Mammary microvascular endothelial cell (primary cell): ENCODE data around the gene PCDHA10. TPM values are rescaled to one million over a fixed set of nuclear protein-coding genes. Genes with fewer than 3 reads are reported as not detected.

Source experiments
- total RNA-seq: library from RNA; depleted of rRNA; stranded (reverse); fragments of >200 nt; gene quantifications from 2 replicates; pipeline ENCODE4 v1.2.3, GENCODE V29; 2015

Gene PCDHA10
- 0.13 TPM in 1 of 2 replicates, not detected in the other for total RNA-seq

GRCh38 chr5:140855772-140856674 is at the start of gene PCDHA10:
Gene PCDHA10, plus strand, starts transcription at chr5:140855897. Its CDS starts 152 bp downstream, at chr5:140856049.

DNA sequence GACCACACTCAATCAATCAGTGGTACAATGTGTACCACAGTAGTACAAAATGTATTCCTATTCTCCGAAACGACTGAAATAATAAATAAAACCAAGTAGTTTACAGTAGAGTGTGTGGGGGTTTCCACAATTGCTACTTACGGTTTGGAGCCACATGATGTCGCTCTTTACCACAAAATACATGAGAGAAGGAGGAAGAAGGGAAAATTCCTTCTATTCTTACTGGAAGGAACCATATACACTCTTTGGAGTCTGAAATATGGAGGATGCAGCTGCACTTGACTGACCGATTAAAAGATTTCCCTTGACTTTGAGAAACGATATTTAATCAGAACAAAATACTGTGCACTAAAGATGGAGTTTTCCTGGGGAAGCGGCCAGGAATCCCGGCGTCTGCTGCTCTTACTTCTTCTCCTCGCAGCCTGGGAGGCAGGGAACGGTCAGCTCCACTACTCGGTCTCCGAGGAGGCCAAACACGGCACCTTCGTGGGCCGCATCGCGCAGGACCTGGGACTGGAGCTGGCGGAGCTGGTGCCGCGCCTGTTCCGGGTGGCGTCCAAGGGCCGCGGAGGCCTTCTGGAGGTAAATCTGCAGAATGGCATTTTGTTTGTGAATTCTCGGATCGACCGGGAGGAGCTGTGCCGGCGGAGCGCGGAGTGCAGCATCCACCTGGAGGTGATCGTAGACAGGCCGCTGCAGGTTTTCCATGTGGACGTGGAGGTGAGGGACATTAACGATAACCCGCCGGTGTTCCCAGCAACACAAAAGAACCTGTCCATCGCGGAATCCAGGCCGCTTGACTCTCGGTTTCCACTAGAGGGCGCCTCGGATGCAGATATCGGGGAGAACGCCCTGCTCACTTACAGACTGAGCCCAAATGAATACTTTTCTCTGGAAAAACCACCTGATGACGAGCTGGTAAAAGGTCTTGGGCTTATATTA is 48.6 kb upstream of the PCDHA10 start, which contains the start of gene PCDHA4:
Gene PCDHA4, plus strand, starts transcription at position 235 of the 942 bp plus-strand sequence.

DNA sequence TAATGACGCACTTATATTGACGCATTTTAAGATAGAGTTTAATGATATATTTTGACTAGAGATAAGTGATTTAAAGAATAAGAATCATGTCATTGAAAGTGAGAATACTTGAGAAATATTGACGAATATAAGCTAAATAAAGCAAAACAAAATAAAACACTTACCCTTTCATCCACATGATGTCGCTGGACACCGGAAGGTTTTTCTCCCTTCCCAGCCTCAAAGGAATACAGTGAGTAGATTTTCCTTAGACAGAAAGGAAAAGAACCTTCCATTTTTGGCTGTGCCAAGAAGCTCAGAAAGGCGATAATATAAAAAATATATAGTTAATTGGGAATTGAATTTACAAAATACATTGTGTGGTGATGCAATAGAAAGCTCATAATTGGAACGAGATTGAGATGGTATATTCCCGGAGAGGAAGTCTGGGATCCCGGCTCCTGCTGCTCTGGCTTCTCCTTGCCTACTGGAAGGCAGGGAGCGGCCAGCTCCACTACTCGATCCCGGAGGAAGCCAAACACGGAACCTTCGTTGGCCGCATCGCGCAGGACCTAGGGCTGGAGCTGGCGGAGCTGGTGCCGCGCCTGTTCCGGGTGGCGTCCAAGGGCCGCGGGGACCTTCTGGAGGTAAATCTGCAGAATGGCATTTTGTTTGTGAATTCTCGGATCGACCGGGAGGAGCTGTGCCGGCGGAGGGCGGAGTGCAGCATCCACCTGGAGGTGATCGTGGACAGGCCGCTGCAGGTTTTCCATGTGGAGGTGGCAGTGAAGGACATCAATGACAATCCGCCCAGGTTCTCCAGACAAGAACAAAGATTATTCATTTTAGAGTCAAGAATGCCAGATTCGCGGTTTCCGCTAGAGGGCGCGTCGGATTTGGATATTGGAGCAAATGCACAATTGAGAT is 34.1 kb upstream of the PCDHA10 start, which contains the start of gene PCDHA5:
Gene PCDHA5, plus strand, starts transcription at position 239 of the 906 bp plus-strand sequence.

GRCh38 chr5:140827704-140828361 is 27.9 kb upstream of the PCDHA10 start, which contains the start of gene PCDHA6:
Gene PCDHA6, plus strand, starts transcription at chr5:140827960. Its CDS starts 132 bp downstream, at chr5:140828092.

GRCh38 chr5:140833993-140834392 is 21.7 kb upstream of the PCDHA10 start, which contains the start of gene PCDHA7:
Gene PCDHA7, plus strand, starts transcription at chr5:140834269. Its CDS starts 115 bp downstream, at chr5:140834384.

GRCh38 chr5:140840978-140841962 is 14.4 kb upstream of the PCDHA10 start, which contains the start of gene PCDHA8:
Gene PCDHA8, plus strand, starts transcription at chr5:140841187. Its CDS starts 135 bp downstream, at chr5:140841322.

DNA sequence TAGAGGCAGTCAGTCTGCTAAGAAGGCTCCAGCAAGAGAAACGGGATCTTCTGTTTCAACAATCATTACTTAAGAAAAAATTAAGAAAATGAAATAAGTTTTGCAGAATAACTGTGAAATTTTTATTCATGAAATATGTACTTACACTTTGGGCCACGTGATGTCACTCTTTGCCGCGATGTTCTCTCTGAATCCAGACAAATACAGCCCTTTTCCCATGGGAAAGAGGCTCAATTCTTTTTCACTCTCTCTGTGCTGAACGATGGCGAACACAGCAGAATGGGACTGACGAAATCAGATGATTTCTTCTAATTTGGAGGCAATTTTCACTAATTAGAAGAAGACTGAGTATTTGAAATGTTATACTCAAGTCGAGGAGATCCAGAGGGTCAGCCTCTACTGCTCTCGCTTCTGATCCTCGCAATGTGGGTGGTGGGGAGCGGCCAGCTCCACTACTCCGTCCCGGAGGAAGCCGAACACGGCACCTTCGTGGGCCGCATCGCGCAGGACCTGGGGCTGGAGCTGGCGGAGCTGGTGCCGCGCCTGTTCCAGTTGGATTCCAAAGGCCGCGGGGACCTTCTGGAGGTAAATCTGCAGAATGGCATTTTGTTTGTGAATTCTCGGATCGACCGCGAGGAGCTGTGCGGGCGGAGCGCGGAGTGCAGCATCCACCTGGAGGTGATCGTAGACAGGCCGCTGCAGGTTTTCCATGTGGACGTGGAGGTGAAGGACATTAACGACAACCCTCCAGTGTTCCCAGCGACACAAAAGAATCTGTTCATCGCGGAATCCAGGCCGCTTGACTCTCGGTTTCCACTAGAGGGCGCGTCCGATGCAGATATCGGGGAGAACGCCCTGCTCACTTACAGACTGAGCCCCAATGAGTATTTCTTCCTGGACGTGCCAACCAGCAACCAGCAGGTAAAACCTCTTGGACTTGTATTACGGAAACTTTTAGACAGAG is 7.3 kb upstream of the PCDHA10 start, which contains the start of gene PCDHA9:
Gene PCDHA9, plus strand, starts transcription at position 244 of the 964 bp plus-strand sequence. Its CDS starts 114 bp downstream, at position 358.

DNA sequence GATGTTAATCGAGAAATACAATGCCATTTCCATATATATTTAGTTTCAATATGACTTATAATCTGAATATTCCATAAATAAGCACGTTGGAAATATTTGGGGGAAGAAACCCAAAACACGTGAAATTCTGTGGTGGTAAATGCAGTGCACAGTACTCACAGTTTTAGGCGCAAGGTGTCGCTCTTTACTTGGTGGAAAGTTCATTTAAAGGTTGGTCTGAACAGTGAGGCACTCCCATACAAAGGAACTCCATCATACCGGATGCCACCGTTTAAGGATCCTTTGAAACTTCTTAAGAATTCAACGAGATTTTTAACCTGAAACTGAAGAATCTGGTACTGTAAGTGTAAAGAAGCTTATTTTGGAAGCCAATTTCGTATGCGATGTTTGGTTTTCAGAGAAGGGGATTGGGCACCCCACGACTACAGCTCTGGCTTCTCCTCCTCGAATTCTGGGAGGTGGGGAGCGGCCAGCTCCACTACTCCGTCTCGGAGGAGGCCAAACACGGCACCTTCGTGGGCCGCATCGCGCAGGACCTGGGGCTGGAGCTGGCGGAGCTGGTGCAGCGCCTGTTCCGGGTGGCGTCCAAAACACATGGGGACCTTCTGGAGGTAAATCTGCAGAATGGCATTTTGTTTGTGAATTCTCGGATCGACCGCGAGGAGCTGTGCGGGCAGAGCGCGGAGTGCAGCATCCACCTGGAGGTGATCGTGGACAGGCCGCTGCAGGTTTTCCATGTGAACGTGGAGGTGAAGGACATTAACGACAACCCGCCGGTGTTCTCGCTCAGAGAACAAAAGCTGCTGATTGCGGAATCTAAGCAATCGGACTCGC is 13.2 kb downstream of the PCDHA10 start, which contains the start of gene PCDHA11:
Gene PCDHA11, plus strand, starts transcription at position 237 of the 834 bp plus-strand sequence. Its CDS starts 147 bp downstream, at position 384.

DNA sequence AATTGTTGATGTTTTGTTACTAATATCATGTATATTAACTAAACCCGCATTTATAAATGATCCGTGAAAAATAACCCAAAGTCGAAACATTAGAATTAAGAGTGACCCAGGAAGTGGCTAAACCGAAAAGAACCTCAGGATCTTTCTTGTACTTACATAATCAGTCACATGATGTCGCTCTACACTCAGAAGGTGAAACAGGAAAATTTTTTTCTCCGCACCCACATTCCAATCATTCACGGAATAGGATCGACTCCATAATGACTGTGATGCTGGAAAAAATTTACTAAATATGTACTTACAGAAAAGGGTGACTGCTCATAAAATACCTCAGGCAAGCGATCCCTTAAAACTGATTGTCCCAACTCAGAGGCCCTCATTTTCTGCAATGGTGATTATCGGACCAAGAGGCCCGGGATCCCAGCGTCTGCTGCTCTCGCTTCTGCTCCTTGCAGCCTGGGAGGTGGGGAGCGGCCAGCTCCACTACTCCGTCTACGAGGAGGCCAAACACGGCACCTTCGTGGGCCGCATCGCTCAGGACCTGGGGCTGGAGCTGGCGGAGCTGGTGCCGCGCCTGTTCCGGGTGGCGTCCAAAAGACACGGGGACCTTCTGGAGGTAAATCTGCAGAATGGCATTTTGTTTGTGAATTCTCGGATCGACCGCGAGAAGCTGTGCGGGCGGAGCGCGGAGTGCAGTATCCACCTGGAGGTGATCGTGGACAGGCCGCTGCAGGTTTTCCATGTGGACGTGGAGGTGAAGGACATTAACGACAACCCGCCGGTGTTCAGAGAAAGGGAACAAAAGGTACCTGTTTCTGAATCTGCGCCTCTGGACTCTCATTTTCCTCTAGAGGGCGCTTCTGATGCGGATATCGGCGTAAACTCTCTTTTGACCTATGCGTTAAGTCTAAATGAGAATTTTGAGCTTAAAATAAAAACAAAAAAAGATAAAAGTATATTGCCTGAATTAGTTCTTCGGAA is 19.7 kb downstream of the PCDHA10 start, which contains the start of gene PCDHA12:
Gene PCDHA12, plus strand, starts transcription at position 224 of the 981 bp plus-strand sequence. Its CDS starts 165 bp downstream, at position 389.

GRCh38 chr5:140881889-140882590 is 26.3 kb downstream of the PCDHA10 start, which contains the start of gene PCDHA13:
Gene PCDHA13, plus strand, starts transcription at chr5:140882124. Its CDS starts 145 bp downstream, at chr5:140882269.

Other genes starting within 250 kb of the PCDHA10 start
- gene CD14, start 222.7 kb upstream of the PCDHA10 start, total RNA-seq = 0.20 and 0.60 TPM in 2 replicates
- gene TMCO6, start 216.4 kb upstream of the PCDHA10 start, total RNA-seq = 30.0 and 36.1 TPM in 2 replicates
- gene NDUFA2, start 208.3 kb upstream of the PCDHA10 start, total RNA-seq = 58.5 and 60.6 TPM in 2 replicates
- gene IK, start 208.1 kb upstream of the PCDHA10 start, total RNA-seq = 64.9 and 80.8 TPM in 2 replicates
- 20.2 and 20.4 TPM in 2 replicates for gene WDR55, start 191.0 kb upstream of the PCDHA10 start, total RNA-seq
- 0.10 and 0.80 TPM in 2 replicates for gene DND1, start 182.3 kb upstream of the PCDHA10 start, total RNA-seq
- gene HARS1, start 164.5 kb upstream of the PCDHA10 start, total RNA-seq = 78.0 and 83.4 TPM in 2 replicates
- 21.4 and 28.1 TPM in 2 replicates for gene HARS2, start 164.4 kb upstream of the PCDHA10 start, total RNA-seq
- 34.9 and 45.4 TPM in 2 replicates for gene ZMAT2, start 155.4 kb upstream of the PCDHA10 start, total RNA-seq
- not detected in 2 replicates for gene PCDHA1, start 69.8 kb upstream of the PCDHA10 start, total RNA-seq
- gene PCDHA2, start 61.0 kb upstream of the PCDHA10 start, total RNA-seq = 0.10 TPM in 1 of 2 replicates, not detected in the other
- gene PCDHA3, start 54.8 kb upstream of the PCDHA10 start, total RNA-seq = 0.20 TPM in 1 of 2 replicates, not detected in the other
- gene PCDHA4, start 48.8 kb upstream of the PCDHA10 start, total RNA-seq = 0.05 TPM in 1 of 2 replicates, not detected in the other
- not detected in 2 replicates for gene PCDHA5, start 34.3 kb upstream of the PCDHA10 start, total RNA-seq
- gene PCDHA6, start 27.9 kb upstream of the PCDHA10 start, total RNA-seq = 0.27 TPM in 1 of 2 replicates, not detected in the other
- gene PCDHA7, start 21.6 kb upstream of the PCDHA10 start, total RNA-seq = 0.20 TPM in 1 of 2 replicates, not detected in the other
- gene PCDHA8, start 14.7 kb upstream of the PCDHA10 start, total RNA-seq = not detected in 2 replicates
- gene PCDHA9, start 7.5 kb upstream of the PCDHA10 start, total RNA-seq = 0.13 TPM in 1 of 2 replicates, not detected in the other
- under 0.01 and 0.05 TPM in 2 replicates for gene PCDHA11, start 13.1 kb downstream of the PCDHA10 start, total RNA-seq
- not detected in 2 replicates for gene PCDHA12, start 19.4 kb downstream of the PCDHA10 start, total RNA-seq
- gene PCDHA13, start 26.2 kb downstream of the PCDHA10 start, total RNA-seq = not detected in 2 replicates
- not detected in 2 replicates for gene PCDHAC1, start 70.4 kb downstream of the PCDHA10 start, total RNA-seq
- gene PCDHAC2, start 110.6 kb downstream of the PCDHA10 start, total RNA-seq = 0.64 and 0.73 TPM in 2 replicates
- gene PCDHB1, start 195.5 kb downstream of the PCDHA10 start, total RNA-seq = not detected in 2 replicates
- 0.40 and 1.7 TPM in 2 replicates for gene PCDHB2, start 238.7 kb downstream of the PCDHA10 start, total RNA-seq
- gene PCDHB3, start 244.6 kb downstream of the PCDHA10 start, total RNA-seq = 0.30 and 0.47 TPM in 2 replicates